C4-2B (cell line): ENCODE results near the gene DDX54.

Experiments used
- ZFX ChIP-seq: fragments of 450-650 bp; IDR thresholded peaks from 2 replicates; pipeline ENCODE4 v1.6.1; 2017
- TF ChIP-seq, protein P1 (sequence below): fragments of 450-650 bp; conservative IDR thresholded peaks from 2 replicates; pipeline ENCODE4 v1.5.1; 2017; ENCODE audit warnings: mild to moderate bottlenecking

- TF ChIP-seq, protein P1, sequence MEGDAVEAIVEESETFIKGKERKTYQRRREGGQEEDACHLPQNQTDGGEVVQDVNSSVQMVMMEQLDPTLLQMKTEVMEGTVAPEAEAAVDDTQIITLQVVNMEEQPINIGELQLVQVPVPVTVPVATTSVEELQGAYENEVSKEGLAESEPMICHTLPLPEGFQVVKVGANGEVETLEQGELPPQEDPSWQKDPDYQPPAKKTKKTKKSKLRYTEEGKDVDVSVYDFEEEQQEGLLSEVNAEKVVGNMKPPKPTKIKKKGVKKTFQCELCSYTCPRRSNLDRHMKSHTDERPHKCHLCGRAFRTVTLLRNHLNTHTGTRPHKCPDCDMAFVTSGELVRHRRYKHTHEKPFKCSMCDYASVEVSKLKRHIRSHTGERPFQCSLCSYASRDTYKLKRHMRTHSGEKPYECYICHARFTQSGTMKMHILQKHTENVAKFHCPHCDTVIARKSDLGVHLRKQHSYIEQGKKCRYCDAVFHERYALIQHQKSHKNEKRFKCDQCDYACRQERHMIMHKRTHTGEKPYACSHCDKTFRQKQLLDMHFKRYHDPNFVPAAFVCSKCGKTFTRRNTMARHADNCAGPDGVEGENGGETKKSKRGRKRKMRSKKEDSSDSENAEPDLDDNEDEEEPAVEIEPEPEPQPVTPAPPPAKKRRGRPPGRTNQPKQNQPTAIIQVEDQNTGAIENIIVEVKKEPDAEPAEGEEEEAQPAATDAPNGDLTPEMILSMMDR, result no peak
- TF ChIP-seq ZFX, result no peak
Observed at GRCh38 chr12:113140706-113141105, 44.6 kb downstream of the DDX54 start.
